GM19455 (cell line): Measurements from ENCODE around the gene ZNF580.

Source experiments
- ATAC-seq: cut with Tn5 transposase; IDR thresholded peaks from one replicate; pipeline ENCODE4 v1.9.1; 2021; ENCODE audit not compliant: unreplicated experiment

ZNF580 gene

DNA sequence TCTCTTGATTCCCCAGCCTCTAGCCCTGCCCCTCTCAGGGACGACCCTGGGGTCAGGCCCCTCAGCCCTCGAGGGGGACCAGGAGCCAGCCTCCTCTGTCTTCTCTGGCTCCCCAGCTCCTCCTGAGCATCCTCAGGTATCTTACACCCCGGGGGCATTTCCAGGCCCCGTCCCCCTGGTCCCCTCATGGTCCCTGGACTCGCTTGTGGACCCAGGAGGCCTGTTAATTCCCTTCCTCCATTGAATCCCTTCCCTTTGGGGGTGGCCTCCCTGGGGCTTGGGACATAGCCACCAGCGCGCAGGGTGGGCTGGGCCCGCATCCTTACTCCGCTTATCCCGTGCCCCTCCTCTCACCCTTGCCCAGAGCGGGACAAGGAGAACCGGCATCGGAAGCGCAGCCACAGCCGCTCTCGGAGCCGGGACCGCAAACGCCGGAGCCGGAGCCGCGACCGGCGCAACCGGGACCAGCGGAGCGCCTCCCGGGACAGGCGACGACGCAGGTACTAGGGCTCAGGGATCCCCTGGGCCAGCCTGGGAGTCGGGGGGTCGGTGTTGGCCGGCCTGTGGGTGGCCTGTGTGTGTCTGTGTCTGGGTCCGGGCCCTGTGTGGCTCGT, 18.2 kb downstream of the ZNF580 start:
- ATAC-seq, result no peak

GRCh38 chr19:55659822-55660221, 19.0 kb downstream of the ZNF580 start:
- no peak for ATAC-seq

DNA sequence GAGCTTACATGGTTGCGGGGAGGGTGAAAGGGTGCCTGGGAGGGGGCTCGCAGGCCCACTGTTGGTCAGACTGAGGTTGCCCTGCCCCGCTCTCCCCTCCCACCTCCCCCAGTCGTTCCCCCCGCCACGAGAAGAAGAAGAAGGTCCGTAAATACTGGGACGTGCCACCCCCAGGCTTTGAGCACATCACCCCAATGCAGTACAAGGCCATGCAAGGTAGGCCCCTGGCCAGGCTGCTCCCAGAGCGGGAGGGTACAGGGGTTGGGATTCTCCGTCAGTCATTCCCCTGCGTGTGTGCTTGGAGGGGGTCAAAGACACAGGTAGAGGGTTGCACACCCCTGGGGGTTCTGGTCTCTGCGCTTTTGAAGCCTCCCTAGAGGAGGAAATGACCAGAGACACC, 19.6 kb downstream of the ZNF580 start:
- no peak for ATAC-seq

GRCh38 chr19:55660991-55661390, 20.2 kb downstream of the ZNF580 start:
- no peak for ATAC-seq

DNA sequence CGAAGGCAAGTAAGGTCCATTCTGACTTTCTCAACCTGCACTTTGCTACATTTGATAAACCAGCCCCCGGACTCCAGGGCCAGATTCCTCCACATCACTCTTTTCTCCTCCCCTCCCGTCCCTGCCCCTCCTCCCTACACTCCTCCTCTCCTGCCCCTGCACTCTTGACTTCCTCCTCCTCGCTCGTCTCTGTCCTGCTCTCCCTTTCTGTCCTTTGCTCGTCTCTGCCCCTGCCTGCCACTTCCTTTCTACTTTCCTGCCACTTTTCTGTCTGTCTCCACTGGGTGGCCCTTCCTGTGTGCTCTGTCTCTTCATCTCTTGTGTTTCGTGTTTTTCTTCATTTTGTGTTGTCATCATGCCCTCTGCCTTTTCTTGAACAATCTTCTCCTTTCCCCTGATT, 21.0 kb downstream of the ZNF580 start:
- no peak for ATAC-seq

- ATAC-seq, result no peak
Measured at GRCh38 chr19:55663846-55664536, 23.2 kb downstream of the ZNF580 start.

DNA sequence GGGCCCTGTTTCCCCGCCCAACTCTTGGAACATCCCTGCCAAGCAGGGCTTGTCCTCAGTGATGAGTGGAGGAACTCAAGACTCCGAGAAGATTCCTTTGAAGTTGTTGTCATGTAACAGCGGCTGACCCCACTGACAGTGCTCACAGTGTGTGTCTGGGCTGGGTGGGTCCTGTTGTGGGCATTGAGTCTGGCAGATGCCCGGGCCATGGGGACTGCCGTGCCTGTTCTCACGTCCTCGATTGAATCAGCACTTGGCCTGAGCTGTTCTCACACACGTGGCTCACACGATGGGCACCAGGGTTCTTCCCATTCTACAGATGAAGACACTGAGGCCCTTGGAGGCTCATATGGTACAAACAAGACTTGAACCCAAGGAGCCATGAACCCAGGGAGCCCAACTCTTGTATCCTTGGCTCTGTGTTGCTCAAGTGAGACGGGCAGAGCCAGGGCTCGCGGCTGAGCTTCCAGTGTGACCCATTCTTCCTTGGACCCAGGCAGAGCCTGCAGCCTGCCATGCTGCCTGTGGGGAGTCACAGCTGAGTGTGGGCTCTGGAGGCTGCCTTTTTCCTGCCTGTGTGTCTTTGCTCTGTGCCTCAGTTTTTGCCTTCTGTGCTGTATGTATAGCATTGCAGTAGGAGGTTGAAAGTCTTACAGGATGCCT, 25.7 kb downstream of the ZNF580 start:
- ATAC-seq, result no peak

GRCh38 chr19:55667006-55667381, 26.2 kb downstream of the ZNF580 start:
- ATAC-seq, result no peak

DNA sequence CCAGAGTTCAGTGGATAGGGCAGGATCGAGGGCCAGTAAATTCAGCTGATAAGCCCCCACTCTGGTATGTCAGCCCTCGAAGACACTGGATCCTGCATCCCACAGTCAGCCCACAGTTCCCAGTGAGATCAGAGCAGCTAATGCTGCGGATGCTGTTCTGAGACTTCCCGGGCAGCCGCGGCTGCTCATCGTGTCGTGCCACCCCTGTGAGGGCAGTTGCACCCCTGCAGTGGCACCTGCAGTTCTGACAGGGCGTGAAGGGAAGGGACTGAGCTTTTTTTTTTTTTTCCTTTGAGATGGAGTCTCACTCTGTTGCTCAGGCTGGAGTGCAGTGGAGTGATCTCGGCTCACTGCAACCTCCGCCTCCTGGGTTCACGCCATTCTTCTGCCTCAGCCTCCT, 26.7 kb downstream of the ZNF580 start:
- no peak for ATAC-seq

- no peak for ATAC-seq
Measured at GRCh38 chr19:55667958-55668357, 27.2 kb downstream of the ZNF580 start.

DNA sequence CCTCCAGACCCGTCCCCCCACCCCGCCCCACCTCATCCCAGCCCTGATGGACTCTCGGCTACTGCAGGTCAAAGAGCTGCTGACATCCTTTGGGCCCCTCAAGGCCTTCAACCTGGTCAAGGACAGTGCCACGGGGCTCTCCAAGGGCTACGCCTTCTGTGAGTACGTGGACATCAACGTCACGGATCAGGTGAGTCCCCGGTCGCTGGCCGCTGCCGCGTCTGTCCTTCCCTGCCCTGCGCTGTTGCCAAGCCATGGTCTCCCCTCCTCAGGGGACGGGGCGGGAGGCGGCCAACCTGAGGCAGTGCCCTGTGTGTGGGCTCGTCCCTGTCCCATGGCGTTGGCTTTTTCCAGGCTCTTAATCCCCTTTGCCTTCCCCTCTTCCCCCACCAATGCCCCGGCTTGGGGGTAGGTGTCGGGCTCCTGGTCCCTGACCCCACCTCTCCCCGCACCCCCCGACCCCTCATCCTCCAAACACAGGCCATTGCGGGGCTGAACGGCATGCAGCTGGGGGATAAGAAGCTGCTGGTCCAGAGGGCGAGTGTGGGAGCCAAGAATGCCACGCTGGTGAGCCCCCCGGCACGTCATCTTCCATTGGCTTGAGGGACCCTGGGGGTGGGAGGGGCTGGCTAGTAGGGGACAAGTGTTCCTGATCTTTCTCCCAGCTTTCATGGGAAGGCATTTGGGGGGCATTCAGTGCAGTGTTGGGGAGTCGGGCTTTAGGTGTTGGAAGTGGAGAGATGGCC, 28.0 kb downstream of the ZNF580 start:
- no peak for ATAC-seq

DNA sequence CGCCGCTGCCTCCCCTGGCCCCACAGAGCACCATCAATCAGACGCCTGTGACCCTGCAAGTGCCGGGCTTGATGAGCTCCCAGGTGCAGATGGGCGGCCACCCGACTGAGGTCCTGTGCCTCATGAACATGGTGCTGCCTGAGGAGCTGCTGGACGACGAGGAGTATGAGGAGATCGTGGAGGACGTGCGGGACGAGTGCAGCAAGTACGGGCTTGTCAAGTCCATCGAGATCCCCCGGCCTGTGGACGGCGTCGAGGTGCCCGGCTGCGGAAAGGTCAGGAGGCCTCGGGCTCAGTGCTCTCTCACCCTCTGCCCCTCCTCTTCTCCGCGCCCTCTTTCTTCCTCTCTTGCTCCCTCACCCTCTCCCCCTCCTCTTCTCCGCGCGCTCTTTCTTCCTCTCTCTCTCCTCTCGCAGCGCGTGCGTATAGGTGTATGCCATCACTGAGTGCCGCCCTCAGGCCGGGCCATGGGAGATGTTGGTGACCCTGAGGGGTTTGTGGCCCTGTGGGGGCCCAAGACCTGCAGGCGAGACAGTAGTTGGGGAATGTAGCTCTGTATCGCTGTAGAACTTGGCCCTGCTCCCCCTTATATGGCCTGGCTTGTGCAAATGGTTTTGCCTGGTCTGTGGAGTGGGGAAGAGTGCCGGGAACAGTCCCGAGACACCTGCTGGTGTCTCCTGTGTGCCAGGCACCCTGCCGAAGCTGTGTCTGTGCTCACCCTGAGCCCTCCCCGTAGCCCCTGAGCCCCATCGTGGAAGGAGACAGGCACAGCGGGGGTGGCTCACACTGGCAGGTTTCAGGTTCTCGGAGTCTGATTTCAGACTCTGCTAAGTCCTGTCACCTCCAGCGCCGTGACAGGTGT, 28.8 kb downstream of the ZNF580 start:
- ATAC-seq, result no peak

DNA sequence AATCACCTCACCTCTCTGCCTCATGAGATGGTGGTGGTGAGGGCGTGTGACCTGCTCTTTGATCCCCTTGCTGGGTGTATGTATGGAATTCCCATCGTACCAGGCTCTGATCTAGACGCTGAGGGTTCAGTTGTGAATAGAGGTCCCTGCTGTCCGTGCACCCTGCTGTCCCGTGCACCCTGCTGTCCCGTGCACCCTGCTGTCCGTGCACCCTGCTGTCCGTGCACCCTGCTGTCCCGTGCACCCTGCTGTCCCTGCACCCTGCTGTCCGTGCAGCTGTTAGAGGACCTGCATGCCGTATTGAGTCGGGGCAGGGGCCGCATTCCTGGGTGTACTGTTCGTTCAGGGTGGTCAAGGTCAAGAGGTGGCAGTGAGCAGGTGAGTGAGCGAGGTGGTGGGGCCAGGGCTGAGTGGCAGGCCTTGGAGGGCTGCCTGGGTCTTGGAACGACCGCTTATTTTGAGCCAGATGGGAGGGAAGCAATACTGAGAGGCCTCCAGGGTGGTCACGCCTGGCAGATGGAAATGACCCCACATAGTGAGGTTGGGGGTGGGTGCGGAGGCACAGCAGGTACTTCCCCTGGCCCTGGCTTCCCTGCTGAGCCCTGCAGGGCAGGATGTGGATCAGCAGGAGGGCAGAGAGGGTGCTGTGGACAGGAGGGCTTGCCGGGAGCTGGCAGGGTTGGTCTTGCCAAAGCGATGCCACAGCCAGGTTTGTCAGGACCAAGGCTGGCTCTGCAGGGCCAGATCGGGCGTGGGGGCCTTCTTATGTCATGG, 29.7 kb downstream of the ZNF580 start:
- ATAC-seq, result no peak

DNA sequence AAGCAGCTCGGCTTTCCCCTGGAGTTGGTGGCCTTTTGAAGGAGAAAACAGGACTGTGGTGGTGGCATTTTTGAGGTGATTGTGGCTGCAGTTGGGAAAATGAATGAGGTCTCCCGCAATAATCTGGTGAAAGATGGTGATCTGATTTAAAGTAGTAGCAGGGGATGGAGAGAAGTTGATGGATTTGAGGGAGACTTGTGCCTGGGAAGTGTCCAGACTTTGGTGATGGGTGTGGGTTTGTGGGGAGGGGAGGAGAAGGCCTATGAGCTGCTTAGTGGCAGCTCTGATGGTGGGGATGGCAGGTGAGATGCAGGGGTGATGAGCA, 30.2 kb downstream of the ZNF580 start:
- ATAC-seq, result no peak

DNA sequence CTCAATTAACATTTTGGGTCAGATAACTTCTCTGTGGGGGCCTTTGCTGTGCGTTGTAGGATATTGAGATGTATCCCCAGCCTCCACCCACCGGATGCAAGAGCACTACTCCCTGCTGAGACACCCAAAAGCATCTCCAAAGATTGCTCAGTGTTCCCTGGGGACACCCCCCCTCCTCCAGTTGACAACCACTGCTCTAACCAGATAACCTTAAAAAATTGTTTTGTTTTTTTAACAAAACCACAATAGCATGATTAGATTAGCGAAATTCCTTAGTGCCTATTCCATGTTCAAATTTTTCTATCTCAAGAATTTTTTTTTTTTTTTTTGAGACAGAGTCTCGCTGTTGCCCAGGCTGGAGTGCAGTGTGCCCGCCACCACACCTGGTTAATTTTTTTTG, 31.6 kb downstream of the ZNF580 start:
- no peak for ATAC-seq

DNA sequence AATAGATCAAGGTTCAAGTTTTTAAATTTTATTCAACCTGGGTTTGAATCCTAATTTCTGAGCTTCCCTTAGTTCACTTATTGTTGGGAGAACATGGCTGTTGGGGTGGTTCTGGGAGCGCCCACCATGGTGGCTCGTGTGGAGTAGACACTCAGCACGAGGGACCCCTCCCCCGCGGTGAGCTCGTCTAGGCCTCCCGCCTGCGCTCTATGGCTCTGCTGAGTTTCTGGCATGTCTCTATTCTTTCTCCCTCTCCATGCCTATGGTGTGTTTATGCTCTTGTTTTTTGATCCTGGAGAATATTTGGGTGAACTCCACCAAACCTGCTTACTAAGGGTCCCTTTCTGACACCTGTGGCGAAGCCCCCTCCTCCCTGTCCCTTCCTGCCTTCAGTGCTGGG, 32.7 kb downstream of the ZNF580 start:
- no peak for ATAC-seq

- ATAC-seq, result no peak
Measured at GRCh38 chr19:55673889-55674288, 33.1 kb downstream of the ZNF580 start.

- ATAC-seq, result no peak
Measured at GRCh38 chr19:55674459-55674840, 33.6 kb downstream of the ZNF580 start.

GRCh38 chr19:55674841-55675660, 34.2 kb downstream of the ZNF580 start, which contains the start of gene EPN1:
EPN1 (plus strand) TSS chr19:55675226; CDS start chr19:55678628, 3,402 bp downstream.
- ATAC-seq, result peak; percentile 52
